Activated T-cell treated with anti-CD3 and anti-CD28 coated beads, Interleukin-2, amount 50 U/mL, for 24 hours (primary cell): ENCODE results near the gene CAB39L.
A peak's percentile ranks its signal among the peaks of the same experiment; 100 is the strongest.

Source experiments
- DNase-seq: peaks from one replicate; pipeline ENCODE4 v3.0.0-alpha.2; 2020
- H3K27ac Mint-ChIP-seq: 2 replicates; pipeline ENCODE4 v1.8.0; 2020; ENCODE audit warnings: mild to moderate bottlenecking, mixed read lengths
- H3K27me3 Mint-ChIP-seq: 2 replicates; pipeline ENCODE4 v1.8.0; 2020; ENCODE audit warnings: mixed read lengths
- H3K36me3 Mint-ChIP-seq: 2 replicates; pipeline ENCODE4 v1.8.0; 2020; ENCODE audit warnings: low read depth, mixed read lengths
- H3K4me1 Mint-ChIP-seq: 2 replicates; pipeline ENCODE4 v1.8.0; 2020; ENCODE audit warnings: low read depth, mixed read lengths
- H3K4me3 Mint-ChIP-seq: 2 replicates; pipeline ENCODE4 v1.8.0; 2020; ENCODE audit warnings: mild to moderate bottlenecking, moderate library complexity, mixed read lengths
- H3K9me3 Mint-ChIP-seq: 2 replicates; pipeline ENCODE4 v1.8.0; 2020; ENCODE audit warnings: mixed read lengths

The CAB39L gene

GRCh38 chr13:49424011-49424560 lies 19.8 kb downstream of the CAB39L start:
- Mint-ChIP-seq H3K36me3 (peaks cover 2% of the 10 kb centered on the region), H3K9me3 (no peaks in the 10 kb centered on the region), H3K27me3 (no peaks in the 10 kb centered on the region), H3K4me1 (no peaks in the 10 kb centered on the region), H3K27ac (no peak overlapping the region), H3K4me3 (no peak overlapping the region)
- no peak for DNase-seq

GRCh38 chr13:49421391-49421790 lies 22.5 kb downstream of the CAB39L start:
- Mint-ChIP-seq H3K27ac (no peak overlapping the region), H3K4me1 (no peaks in the 10 kb centered on the region), H3K9me3 (no peaks in the 10 kb centered on the region), H3K27me3 (no peaks in the 10 kb centered on the region), H3K4me3 (no peak overlapping the region), H3K36me3 (no peaks in the 10 kb centered on the region)
- peak; percentile 34 for DNase-seq

- Mint-ChIP-seq H3K36me3 (no peaks in the 10 kb centered on the region), H3K4me3 (no peak overlapping the region), H3K9me3 (no peaks in the 10 kb centered on the region), H3K4me1 (no peaks in the 10 kb centered on the region), H3K27me3 (no peaks in the 10 kb centered on the region), H3K27ac (no peak overlapping the region)
- no peak for DNase-seq
These were observed 24.6 kb downstream of the CAB39L start for GRCh38 chr13:49419276-49419675.

- H3K4me3 Mint-ChIP-seq: no peak overlapping the region
- H3K27me3 Mint-ChIP-seq: no peaks in the 10 kb centered on the region
- DNase-seq: no peak
- no peaks in the 10 kb centered on the region for H3K9me3 Mint-ChIP-seq
- H3K27ac Mint-ChIP-seq: no peak overlapping the region
- no peaks in the 10 kb centered on the region for H3K4me1 Mint-ChIP-seq
- H3K36me3 Mint-ChIP-seq: no peaks in the 10 kb centered on the region
These were observed 25.7 kb downstream of the CAB39L start for GRCh38 chr13:49418206-49418605.

- Mint-ChIP-seq H3K36me3 (no peaks in the 10 kb centered on the region), H3K4me1 (no peaks in the 10 kb centered on the region), H3K4me3 (no peak overlapping the region), H3K9me3 (no peaks in the 10 kb centered on the region), H3K27ac (no peak overlapping the region), H3K27me3 (no peaks in the 10 kb centered on the region)
- DNase-seq: no peak
These were observed 26.7 kb downstream of the CAB39L start for GRCh38 chr13:49417161-49417560.

- Mint-ChIP-seq H3K27me3 (no peaks in the 10 kb centered on the region), H3K4me1 (no peaks in the 10 kb centered on the region), H3K27ac (no peak overlapping the region), H3K4me3 (no peak overlapping the region), H3K9me3 (no peaks in the 10 kb centered on the region), H3K36me3 (no peaks in the 10 kb centered on the region)
- no peak for DNase-seq
These were observed 31.1 kb downstream of the CAB39L start for GRCh38 chr13:49412749-49413148.

- no peaks in the 10 kb centered on the region for H3K9me3 Mint-ChIP-seq
- no peak overlapping the region for H3K27ac Mint-ChIP-seq
- H3K27me3 Mint-ChIP-seq: no peaks in the 10 kb centered on the region
- H3K4me1 Mint-ChIP-seq: no peaks in the 10 kb centered on the region
- H3K4me3 Mint-ChIP-seq: no peak overlapping the region
- no peak for DNase-seq
- H3K36me3 Mint-ChIP-seq: no peaks in the 10 kb centered on the region
These were observed 32.5 kb downstream of the CAB39L start for GRCh38 chr13:49411353-49411752.

- no peak for DNase-seq
- Mint-ChIP-seq H3K27ac (no peak overlapping the region), H3K9me3 (peaks cover under 1% of the 10 kb centered on the region), H3K4me1 (no peaks in the 10 kb centered on the region), H3K4me3 (no peak overlapping the region), H3K36me3 (no peaks in the 10 kb centered on the region), H3K27me3 (no peaks in the 10 kb centered on the region)
These were observed 33.4 kb downstream of the CAB39L start for GRCh38 chr13:49410477-49410876.

GRCh38 chr13:49410006-49410405 lies 33.9 kb downstream of the CAB39L start:
- peaks cover 4% of the 10 kb centered on the region for H3K9me3 Mint-ChIP-seq
- no peaks in the 10 kb centered on the region for H3K4me1 Mint-ChIP-seq
- no peak overlapping the region for H3K27ac Mint-ChIP-seq
- peaks cover under 1% of the 10 kb centered on the region for H3K36me3 Mint-ChIP-seq
- H3K27me3 Mint-ChIP-seq: no peaks in the 10 kb centered on the region
- H3K4me3 Mint-ChIP-seq: no peak overlapping the region
- DNase-seq: no peak

- Mint-ChIP-seq H3K27me3 (no peaks in the 10 kb centered on the region), H3K9me3 (peaks cover 7% of the 10 kb centered on the region), H3K4me3 (no peak overlapping the region), H3K27ac (no peak overlapping the region), H3K4me1 (no peaks in the 10 kb centered on the region), H3K36me3 (peaks cover 10% of the 10 kb centered on the region)
- no peak for DNase-seq
These were observed 34.9 kb downstream of the CAB39L start for GRCh38 chr13:49409008-49409407.

GRCh38 chr13:49407936-49408335 lies 35.9 kb downstream of the CAB39L start:
- Mint-ChIP-seq H3K36me3 (peaks cover 13% of the 10 kb centered on the region), H3K27ac (no peak overlapping the region), H3K4me3 (no peak overlapping the region), H3K4me1 (no peaks in the 10 kb centered on the region), H3K9me3 (peaks cover 9% of the 10 kb centered on the region), H3K27me3 (no peaks in the 10 kb centered on the region)
- no peak for DNase-seq

GRCh38 chr13:49407068-49407467 lies 36.8 kb downstream of the CAB39L start:
- no peak for DNase-seq
- peaks cover 9% of the 10 kb centered on the region for H3K9me3 Mint-ChIP-seq
- H3K27me3 Mint-ChIP-seq: no peaks in the 10 kb centered on the region
- H3K27ac Mint-ChIP-seq: no peak overlapping the region
- no peak overlapping the region for H3K4me3 Mint-ChIP-seq
- no peaks in the 10 kb centered on the region for H3K4me1 Mint-ChIP-seq
- peaks cover 13% of the 10 kb centered on the region for H3K36me3 Mint-ChIP-seq

- Mint-ChIP-seq H3K4me1 (peaks cover 4% of the 10 kb centered on the region), H3K9me3 (peaks cover 9% of the 10 kb centered on the region), H3K36me3 (peaks cover 13% of the 10 kb centered on the region), H3K4me3 (no peak overlapping the region), H3K27ac (no peak overlapping the region), H3K27me3 (no peaks in the 10 kb centered on the region)
- no peak for DNase-seq
These were observed 39.2 kb downstream of the CAB39L start for GRCh38 chr13:49404703-49405020.

- no peak for DNase-seq
- H3K4me3 Mint-ChIP-seq: no peak overlapping the region
- peaks cover 9% of the 10 kb centered on the region for H3K9me3 Mint-ChIP-seq
- H3K36me3 Mint-ChIP-seq: peaks cover 13% of the 10 kb centered on the region
- H3K27ac Mint-ChIP-seq: no peak overlapping the region
- no peaks in the 10 kb centered on the region for H3K27me3 Mint-ChIP-seq
- peaks cover 4% of the 10 kb centered on the region for H3K4me1 Mint-ChIP-seq
These were observed 39.7 kb downstream of the CAB39L start for GRCh38 chr13:49403996-49404702.

- no peak for DNase-seq
- Mint-ChIP-seq H3K36me3 (peaks cover 13% of the 10 kb centered on the region), H3K9me3 (peaks cover 9% of the 10 kb centered on the region), H3K27me3 (no peaks in the 10 kb centered on the region), H3K27ac (no peak overlapping the region), H3K4me1 (peaks cover 4% of the 10 kb centered on the region), H3K4me3 (no peak overlapping the region)
These were observed 42.9 kb downstream of the CAB39L start for GRCh38 chr13:49400755-49401659.
